Neural progenitor cell (in vitro differentiated cells): ENCODE data around the gene IER5L. TPM values are rescaled to one million over a fixed set of nuclear protein-coding genes. Genes with fewer than 3 reads are reported as not detected.

Experiments used
- DNase-seq: peaks from one replicate; pipeline ENCODE4 v3.0.0-alpha.2; 2016; ENCODE audit warnings: low spot score
- H2AFZ ChIP-seq: fragments of 200-600 bp; sonication (generic); replicated peaks from 2 replicates; pipeline ENCODE4 v1.6.1; 2016; ENCODE audit warnings: antibody characterized with exemption
- H3F3A ChIP-seq: fragments of 200-600 bp; sonication (generic); 2 replicates; pipeline ENCODE4 v1.6.1; 2016; ENCODE audit warnings: antibody characterized with exemption, low read depth
- H3K27ac ChIP-seq: fragments of 200-600 bp; sonication (generic); 2 replicates; pipeline ENCODE4 v1.5.1; 2016; ENCODE audit warnings: mild to moderate bottlenecking
- H3K27me3 ChIP-seq: fragments of 200-600 bp; sonication (generic); 2 replicates; pipeline ENCODE4 v1.6.1; 2016; ENCODE audit warnings: mild to moderate bottlenecking, moderate library complexity
- H3K36me3 ChIP-seq: fragments of 200-600 bp; sonication (generic); 2 replicates; pipeline ENCODE4 v1.5.1; 2016
- H3K4me1 ChIP-seq: fragments of 200-600 bp; sonication (generic); 2 replicates; pipeline ENCODE4 v1.6.1; 2016; ENCODE audit warnings: mixed run types
- H3K4me2 ChIP-seq: fragments of 200-600 bp; sonication (generic); 2 replicates; pipeline ENCODE4 v1.6.1; 2016
- H3K4me3 ChIP-seq: fragments of 200-600 bp; sonication (generic); 2 replicates; pipeline ENCODE4 v1.5.1; 2016
- H3K79me2 ChIP-seq: fragments of 200-600 bp; sonication (generic); 2 replicates; pipeline ENCODE4 v1.6.1; 2016; ENCODE audit warnings: low read depth
- H3K9ac ChIP-seq: fragments of 200-600 bp; sonication (generic); 2 replicates; pipeline ENCODE4 v1.6.1; 2016
- H3K9me3 ChIP-seq: fragments of 200-600 bp; sonication (generic); 2 replicates; pipeline ENCODE4 v1.5.1; 2016; ENCODE audit warnings: low read depth
- H4K20me1 ChIP-seq: fragments of 200-600 bp; sonication (generic); 2 replicates; pipeline ENCODE4 v1.6.1; 2016; ENCODE audit warnings: low read depth
- H3K27ac Mint-ChIP-seq: 3 replicates; pipeline ENCODE4 v1.8.0; 2021; ENCODE audit warnings: mixed read lengths
- H3K27me3 Mint-ChIP-seq: 2 replicates; pipeline ENCODE4 v1.8.0; 2022; ENCODE audit warnings: low read depth, mild to moderate bottlenecking, inconsistent platforms, moderate library complexity, mixed read lengths; ENCODE audit not compliant: insufficient read depth
- H3K36me3 Mint-ChIP-seq: 3 replicates; pipeline ENCODE4 v1.8.0; 2021; ENCODE audit warnings: mixed read lengths
- H3K4me1 Mint-ChIP-seq: 3 replicates; pipeline ENCODE4 v1.8.0; 2021; ENCODE audit warnings: mixed read lengths
- H3K4me3 Mint-ChIP-seq: 3 replicates; pipeline ENCODE4 v1.8.0; 2021; ENCODE audit warnings: mild to moderate bottlenecking, moderate library complexity, mixed read lengths
- H3K9me3 Mint-ChIP-seq: 3 replicates; pipeline ENCODE4 v1.8.0; 2020; ENCODE audit warnings: mixed read lengths
- CTCF ChIP-seq: fragments of 200-600 bp; sonication (generic); IDR thresholded peaks from 2 replicates; pipeline ENCODE4 v1.5.1; 2017; ENCODE audit warnings: antibody characterized with exemption, mild to moderate bottlenecking
- EZH2 ChIP-seq: fragments of 200-600 bp; sonication (generic); IDR thresholded peaks from 2 replicates; pipeline ENCODE4 v1.6.1; 2017; ENCODE audit warnings: antibody characterized with exemption, mild to moderate bottlenecking, moderate library complexity
- EZH2phosphoT487 ChIP-seq: fragments of 200-600 bp; sonication (generic); IDR thresholded peaks from 2 replicates; pipeline ENCODE4 v1.6.1; 2017; ENCODE audit warnings: antibody characterized with exemption
- total RNA-seq: library from RNA; depleted of rRNA; stranded (reverse); fragments of >200 nt; gene quantifications from 2 replicates; pipeline ENCODE4 v1.2.3, GENCODE V29; 2015; ENCODE audit warnings: low replicate concordance

Gene IER5L
- total RNA-seq, 1 donor from 2014 or later = 12.2 TPM

DNA sequence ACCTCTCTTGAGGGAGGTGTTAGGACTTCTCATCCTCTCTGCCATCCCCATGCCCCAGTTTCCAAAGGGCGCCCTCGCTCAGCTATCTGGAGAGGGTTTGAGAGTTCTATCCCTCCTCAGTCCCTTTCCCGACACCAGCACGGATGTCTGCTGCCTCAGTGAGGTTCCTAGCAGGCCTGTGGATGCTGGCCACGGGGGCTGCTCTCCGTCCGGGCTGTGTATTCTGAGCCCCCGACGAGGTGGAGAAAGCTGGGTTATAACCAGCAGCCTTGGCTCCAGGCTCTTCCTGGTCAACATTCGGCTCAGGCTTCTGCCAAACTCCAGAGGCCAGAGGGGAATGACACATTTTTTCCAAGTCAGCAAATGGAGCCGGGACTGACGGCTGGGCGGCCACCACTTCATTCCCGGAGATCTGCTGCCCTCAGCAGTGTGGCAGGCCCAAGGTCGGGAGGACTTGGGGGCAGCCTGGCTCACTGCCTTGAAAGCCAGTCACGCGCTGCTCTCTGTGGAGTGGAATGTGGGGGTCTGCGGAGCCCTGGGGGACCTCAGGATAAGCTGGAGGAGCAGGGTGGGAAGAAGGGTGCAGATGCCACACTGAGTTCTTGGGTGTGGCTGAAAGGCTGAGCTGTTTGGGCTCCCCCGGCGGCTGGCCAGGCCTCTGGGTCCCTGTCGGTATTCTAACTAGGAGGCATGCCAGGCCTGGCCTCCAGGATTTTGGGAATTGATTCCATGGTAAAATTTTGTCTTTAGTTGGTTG lies 39.4 kb downstream of the IER5L start:
- Mint-ChIP-seq H3K9me3 (no peaks in the 10 kb centered on the region), H3K27me3 (peaks cover 8% of the 10 kb centered on the region), H3K4me1 (peaks cover 53% of the 10 kb centered on the region), H3K36me3 (peaks cover 11% of the 10 kb centered on the region), H3K4me3 (peak overlapping the region; percentile 83), H3K27ac (peak overlapping the region; percentile 99)
- Histone ChIP-seq H3K4me3 (no peak overlapping the region), H4K20me1 (no peaks in the 10 kb centered on the region), H3K4me2 (no peak overlapping the region), H2AFZ (no peak overlapping the region), H3K27me3 (no peaks in the 10 kb centered on the region), H3K79me2 (peaks cover 27% of the 10 kb centered on the region), H3K9me3 (no peaks in the 10 kb centered on the region), H3K9ac (no peak overlapping the region), H3K36me3 (no peaks in the 10 kb centered on the region), H3F3A (peaks cover 36% of the 10 kb centered on the region), H3K27ac (no peak overlapping the region), H3K4me1 (peaks cover 36% of the 10 kb centered on the region)
- no peak for DNase-seq
- TF ChIP-seq EZH2phosphoT487 (no peak), EZH2 (no peak), CTCF (no peak)

DNA sequence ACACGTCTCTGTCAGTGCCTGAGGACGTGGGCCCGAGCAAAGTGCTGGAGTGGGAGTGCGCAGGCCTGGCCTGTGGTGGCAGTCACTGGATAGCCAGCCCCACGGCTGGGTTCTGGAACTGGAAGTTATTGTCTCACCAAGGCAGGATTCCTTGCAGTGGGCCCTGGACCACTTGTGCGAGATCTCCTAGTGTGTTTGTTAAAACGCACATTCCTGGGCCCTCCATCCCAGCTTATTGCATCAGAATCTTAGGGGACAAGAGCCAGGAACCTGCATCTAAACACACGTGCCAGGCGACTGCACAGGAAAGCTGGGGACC lies 40.0 kb downstream of the IER5L start:
- H3K4me2 ChIP-seq = no peak overlapping the region
- DNase-seq = no peak
- H3K79me2 ChIP-seq = peaks cover 22% of the 10 kb centered on the region
- no peak overlapping the region for H2AFZ ChIP-seq
- no peaks in the 10 kb centered on the region for H3K27me3 ChIP-seq
- peaks cover 11% of the 10 kb centered on the region for H3K36me3 Mint-ChIP-seq
- H3K36me3 ChIP-seq = no peaks in the 10 kb centered on the region
- TF ChIP-seq EZH2 (no peak), CTCF (no peak), EZH2phosphoT487 (no peak)
- no peaks in the 10 kb centered on the region for H4K20me1 ChIP-seq
- no peak overlapping the region for H3K4me3 Mint-ChIP-seq
- no peak overlapping the region for H3K27ac Mint-ChIP-seq
- H3K4me3 ChIP-seq = no peak overlapping the region
- H3K9ac ChIP-seq = no peak overlapping the region
- peaks cover 36% of the 10 kb centered on the region for H3F3A ChIP-seq
- H3K27ac ChIP-seq = no peak overlapping the region
- no peaks in the 10 kb centered on the region for H3K9me3 Mint-ChIP-seq
- H3K27me3 Mint-ChIP-seq = peaks cover 7% of the 10 kb centered on the region
- H3K4me1 Mint-ChIP-seq = peaks cover 55% of the 10 kb centered on the region
- H3K4me1 ChIP-seq = peaks cover 31% of the 10 kb centered on the region
- H3K9me3 ChIP-seq = no peaks in the 10 kb centered on the region

DNA sequence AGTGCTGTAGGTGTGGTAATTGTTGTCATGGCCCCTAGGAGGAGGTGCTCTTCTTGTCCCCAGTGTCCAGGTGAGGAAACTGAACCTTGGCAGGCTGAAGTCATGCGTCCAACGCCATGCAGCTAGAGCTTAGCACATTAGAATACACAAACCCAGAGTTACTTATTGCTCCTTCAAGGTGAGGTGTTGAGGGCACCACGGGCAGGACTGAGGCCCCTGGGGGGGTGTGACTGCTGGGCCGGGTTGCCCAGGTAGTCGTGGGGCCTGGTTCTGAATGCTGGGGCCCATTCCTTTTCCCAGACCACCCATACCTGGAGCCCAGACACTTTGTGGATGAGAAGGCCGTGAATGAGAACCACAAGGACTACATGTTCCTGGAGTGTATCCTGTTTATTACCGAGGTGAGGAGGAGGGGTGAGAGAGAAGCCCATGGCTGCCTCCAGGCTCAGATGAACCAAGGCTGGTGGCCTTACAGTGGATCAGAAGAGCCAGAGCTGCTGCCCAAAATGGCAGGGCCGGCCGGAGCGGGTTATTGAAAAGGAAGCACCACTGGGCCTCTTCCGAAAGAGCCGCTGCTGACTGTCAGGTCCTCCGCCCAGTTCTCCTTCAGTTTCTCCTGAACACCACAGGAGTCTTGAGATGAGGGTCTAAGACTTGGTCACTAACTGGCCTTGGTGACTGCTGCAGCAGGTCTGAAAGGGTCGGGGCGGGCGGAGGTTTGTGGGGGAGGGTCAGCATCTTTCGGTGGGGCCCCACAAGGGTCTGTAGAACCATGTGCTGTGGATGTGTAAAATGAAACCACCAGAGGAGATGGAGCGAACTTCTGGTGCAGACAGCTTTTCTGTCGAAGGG lies 40.5 kb downstream of the IER5L start:
- H3K9me3 Mint-ChIP-seq = no peaks in the 10 kb centered on the region
- Histone ChIP-seq H3K79me2 (peaks cover 18% of the 10 kb centered on the region), H3K4me1 (peaks cover 30% of the 10 kb centered on the region), H3K9ac (no peak overlapping the region), H4K20me1 (no peaks in the 10 kb centered on the region), H3K9me3 (no peaks in the 10 kb centered on the region), H2AFZ (no peak overlapping the region), H3K27me3 (no peaks in the 10 kb centered on the region), H3K27ac (no peak overlapping the region), H3K4me3 (no peak overlapping the region), H3K4me2 (no peak overlapping the region), H3K36me3 (no peaks in the 10 kb centered on the region), H3F3A (peaks cover 42% of the 10 kb centered on the region)
- peaks cover 4% of the 10 kb centered on the region for H3K27me3 Mint-ChIP-seq
- no peak for DNase-seq
- peaks cover 53% of the 10 kb centered on the region for H3K4me1 Mint-ChIP-seq
- TF ChIP-seq CTCF (no peak), EZH2phosphoT487 (no peak), EZH2 (no peak)
- H3K4me3 Mint-ChIP-seq = peak overlapping the region; percentile 7
- peak overlapping the region; percentile 65 for H3K27ac Mint-ChIP-seq
- H3K36me3 Mint-ChIP-seq = peaks cover 11% of the 10 kb centered on the region
